SK-N-SH (cell line): ENCODE results near the gene FRMD5. TPM values are rescaled to one million over a fixed set of nuclear protein-coding genes. Genes with fewer than 3 reads are reported as not detected.

Experiments used
- CTCF ChIA-PET: fragments of 300-600, 350-600 bp; formaldehyde crosslinking; extraction: SDS; loops from one replicate; lab custom pipeline; 2021; lab: Yijun Ruan, JAX
- POLR2A ChIA-PET: fragments of 350-600 bp; sonication (Branson Sonifier 250); formaldehyde crosslinking; extraction: SDS; loops from one replicate; lab custom pipeline; 2020; ENCODE audit warnings: antibody characterized with exemption, inconsistent platforms; lab: Yijun Ruan, JAX
- DNase-seq: peaks from one replicate; pipeline ENCODE4 v3.0.0; 2012
- H2AFZ ChIP-seq: fragments of 200-600 bp; sonication (generic); 2 replicates; pipeline ENCODE4 v1.8.1; 2016; ENCODE audit warnings: antibody characterized with exemption, mild to moderate bottlenecking, low read depth
- H3F3A ChIP-seq: fragments of 200-600 bp; sonication (generic); replicated peaks from 2 replicates; pipeline ENCODE3; 2016; ENCODE audit warnings: antibody characterized with exemption, mild to moderate bottlenecking; ENCODE audit not compliant: insufficient read depth
- H3K27ac ChIP-seq, 2 experiments: fragments of 200-500 bp in 1 of 2; fragments of 200-600 bp in 1 of 2; sonication (Bioruptor generic) in 1 of 2; sonication (generic), shearing (Covaris generic) in 1 of 2; 2 replicates each; pipeline versions ENCODE4 v1.5.1 to v1.6.1; 2014 to 2016; ENCODE audit warnings: low read depth in 2 of 2, inconsistent platforms in 1 of 2, low read length in 1 of 2, mild to moderate bottlenecking in 1 of 2, mixed read lengths in 1 of 2
- H3K27me3 ChIP-seq: fragments of 200-600 bp; sonication (generic), shearing (Covaris generic); 2 replicates; pipeline ENCODE4 v1.6.1; 2016; ENCODE audit warnings: mixed run types; ENCODE audit not compliant: insufficient read depth
- H3K36me3 ChIP-seq, 2 experiments: fragments of 200-500 bp in 1 of 2; fragments of 200-600 bp in 1 of 2; sonication (Bioruptor generic) in 1 of 2; sonication (generic) in 1 of 2; replicated peaks in 1 of 2; 2 replicates each; pipeline versions ENCODE3 to v1.5.1; 2014 to 2016; ENCODE audit warnings: low read length in 1 of 2, mild to moderate bottlenecking in 1 of 2; ENCODE audit not compliant: insufficient read depth in 2 of 2, control insufficient read depth in 1 of 2
- H3K4me1 ChIP-seq, 2 experiments: fragments of 200-500 bp in 1 of 2; fragments of 200-600 bp in 1 of 2; sonication (Bioruptor generic) in 1 of 2; sonication (generic), shearing (Covaris generic) in 1 of 2; 2 replicates each; pipeline versions ENCODE4 v1.5.1 to v1.6.1; 2014 to 2016; ENCODE audit warnings: low read depth in 1 of 2, low read length in 1 of 2, mixed run types in 1 of 2; ENCODE audit not compliant: insufficient read depth in 2 of 2, control insufficient read depth in 1 of 2
- H3K4me2 ChIP-seq: fragments of 200-600 bp; sonication (generic), shearing (Covaris generic); 2 replicates; pipeline ENCODE4 v1.6.1; 2017; ENCODE audit warnings: mixed run types
- H3K4me3 ChIP-seq, 2 experiments: fragments of 200-500 bp in 1 of 2; fragments of 200-600 bp in 1 of 2; sonication (Bioruptor generic) in 1 of 2; sonication (generic), shearing (Covaris generic) in 1 of 2; 2 replicates each; pipeline versions ENCODE4 v1.5.1 to v1.8.1; 2014 to 2016; ENCODE audit warnings: low read depth in 2 of 2, inconsistent platforms in 1 of 2, low read length in 1 of 2, mild to moderate bottlenecking in 1 of 2, mixed read lengths in 1 of 2, moderate library complexity in 1 of 2
- H3K79me2 ChIP-seq: fragments of 200-600 bp; sonication (generic); 2 replicates; pipeline ENCODE4 v1.8.1; 2017; ENCODE audit warnings: mild to moderate bottlenecking; ENCODE audit not compliant: insufficient read depth
- H3K9ac ChIP-seq: fragments of 200-600 bp; sonication (generic); 2 replicates; pipeline ENCODE4 v1.6.1; 2017; ENCODE audit warnings: mixed run types
- H3K9me2 ChIP-seq: fragments of 200-600 bp; sonication (generic); 2 replicates; pipeline ENCODE4 v1.6.1; 2017; ENCODE audit warnings: mixed run types
- H3K9me3 ChIP-seq: fragments of 200-600 bp; sonication (generic); 2 replicates; pipeline ENCODE4 v1.6.1; 2017; ENCODE audit warnings: mixed run types, mild to moderate bottlenecking, moderate library complexity
- H4K20me1 ChIP-seq: fragments of 200-600 bp; sonication (generic); 2 replicates; pipeline ENCODE4 v1.6.1; 2017; ENCODE audit warnings: mild to moderate bottlenecking, mixed run types; ENCODE audit not compliant: insufficient read depth
- GATA2 ChIP-seq: sonication (generic); formaldehyde crosslinking; IDR thresholded peaks from 2 replicates; pipeline ENCODE4 v1.5.0; 2020; ENCODE audit warnings: mild to moderate bottlenecking, missing genetic modification reagents
- MAX ChIP-seq: IDR thresholded peaks from 2 replicates; pipeline ENCODE4 v1.4.0; 2012; ENCODE audit warnings: low read depth
- NFIC ChIP-seq: IDR thresholded peaks from 2 replicates; pipeline ENCODE4 v1.4.0; 2012; ENCODE audit warnings: borderline replicate concordance
- POLR2AphosphoS5 ChIP-seq: IDR thresholded peaks from 2 replicates; pipeline ENCODE4 v1.6.1; 2012; ENCODE audit warnings: low read depth, low read length
- RXRA ChIP-seq: IDR thresholded peaks from 2 replicates; pipeline ENCODE4 v1.4.0; 2012; ENCODE audit warnings: low read depth, mild to moderate bottlenecking, borderline replicate concordance
- TCF12 ChIP-seq: IDR thresholded peaks from 2 replicates; pipeline ENCODE4 v1.4.0; 2012
- YY1 ChIP-seq: IDR thresholded peaks from 2 replicates; pipeline ENCODE4 v1.4.0; 2012; ENCODE audit warnings: low read depth, mild to moderate bottlenecking
- WGBS: methylation state at CpG from one replicate; pipeline ENCODE4 v1.1.6; 2017; ENCODE audit warnings: low lambda C conversion rate; 5-methylcytosine and 5-hydroxymethylcytosine counted together
- polyA plus RNA-seq, 3 experiments: library from polyadenylated mRNA; depleted of rRNA; stranded (reverse); fragments of >200 nt; gene quantifications; 2 replicates each; pipeline ENCODE4 v1.2.3, GENCODE V29; 2012
- TF ChIP-seq, protein P1 (sequence below): IDR thresholded peaks from 2 replicates; pipeline ENCODE4 v1.6.1; 2012; ENCODE audit warnings: mild to moderate bottlenecking, low read depth, low read length, moderate library complexity
- TF ChIP-seq, protein P2 (sequence below): fragments of 200-600 bp; sonication (generic); IDR thresholded peaks from 2 replicates; pipeline ENCODE4 v1.6.1; 2017; ENCODE audit warnings: antibody characterized with exemption, mild to moderate bottlenecking, moderate library complexity
- TF ChIP-seq, protein P3 (sequence below): fragments of 150-350 bp; IDR thresholded peaks from 2 replicates; pipeline ENCODE4 v1.6.1; 2016; ENCODE audit warnings: mild to moderate bottlenecking, low read depth, low read length

Gene FRMD5
- polyA plus RNA-seq, 1 of the 3 experiments (the other 2 are of a cell fraction): 24.8 TPM

- DNase-seq: no peak
- TF ChIP-seq GATA2 (CRISPR knock-in tag) (no peak), TCF12 (no peak), MAX (no peak)
- TF ChIP-seq, protein P1, sequence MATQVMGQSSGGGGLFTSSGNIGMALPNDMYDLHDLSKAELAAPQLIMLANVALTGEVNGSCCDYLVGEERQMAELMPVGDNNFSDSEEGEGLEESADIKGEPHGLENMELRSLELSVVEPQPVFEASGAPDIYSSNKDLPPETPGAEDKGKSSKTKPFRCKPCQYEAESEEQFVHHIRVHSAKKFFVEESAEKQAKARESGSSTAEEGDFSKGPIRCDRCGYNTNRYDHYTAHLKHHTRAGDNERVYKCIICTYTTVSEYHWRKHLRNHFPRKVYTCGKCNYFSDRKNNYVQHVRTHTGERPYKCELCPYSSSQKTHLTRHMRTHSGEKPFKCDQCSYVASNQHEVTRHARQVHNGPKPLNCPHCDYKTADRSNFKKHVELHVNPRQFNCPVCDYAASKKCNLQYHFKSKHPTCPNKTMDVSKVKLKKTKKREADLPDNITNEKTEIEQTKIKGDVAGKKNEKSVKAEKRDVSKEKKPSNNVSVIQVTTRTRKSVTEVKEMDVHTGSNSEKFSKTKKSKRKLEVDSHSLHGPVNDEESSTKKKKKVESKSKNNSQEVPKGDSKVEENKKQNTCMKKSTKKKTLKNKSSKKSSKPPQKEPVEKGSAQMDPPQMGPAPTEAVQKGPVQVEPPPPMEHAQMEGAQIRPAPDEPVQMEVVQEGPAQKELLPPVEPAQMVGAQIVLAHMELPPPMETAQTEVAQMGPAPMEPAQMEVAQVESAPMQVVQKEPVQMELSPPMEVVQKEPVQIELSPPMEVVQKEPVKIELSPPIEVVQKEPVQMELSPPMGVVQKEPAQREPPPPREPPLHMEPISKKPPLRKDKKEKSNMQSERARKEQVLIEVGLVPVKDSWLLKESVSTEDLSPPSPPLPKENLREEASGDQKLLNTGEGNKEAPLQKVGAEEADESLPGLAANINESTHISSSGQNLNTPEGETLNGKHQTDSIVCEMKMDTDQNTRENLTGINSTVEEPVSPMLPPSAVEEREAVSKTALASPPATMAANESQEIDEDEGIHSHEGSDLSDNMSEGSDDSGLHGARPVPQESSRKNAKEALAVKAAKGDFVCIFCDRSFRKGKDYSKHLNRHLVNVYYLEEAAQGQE: no peak
- H3K27ac ChIP-seq: no peak overlapping the region
- 100% methylated on average over 1 of the region's 1 CpG for WGBS
- H3K4me2 ChIP-seq: no peak overlapping the region
- H4K20me1 ChIP-seq: no peaks in the 10 kb centered on the region
- H3K4me1 ChIP-seq: no peaks in the 10 kb centered on the region
- H3K9me3 ChIP-seq: no peaks in the 10 kb centered on the region
- POLR2A ChIA-PET: no interaction called here
- H3K27me3 ChIP-seq: no peaks in the 10 kb centered on the region
- H3K4me3 ChIP-seq: no peak overlapping the region
- H3K9me2 ChIP-seq: no peaks in the 10 kb centered on the region
- peaks cover 0 to 11% of the 10 kb centered on the region in 2 experiments for H3K36me3 ChIP-seq
- H3F3A ChIP-seq: no peaks in the 10 kb centered on the region
- no peak overlapping the region for H2AFZ ChIP-seq
- peaks cover 5% of the 10 kb centered on the region; the same call in 1 of the 2 replicates for H3K79me2 ChIP-seq
- no peak overlapping the region for H3K9ac ChIP-seq
- CTCF ChIA-PET: no interaction called here
These were observed 219.3 kb downstream of the FRMD5 start for GRCh38 chr15:43975770-43976169.

DNA sequence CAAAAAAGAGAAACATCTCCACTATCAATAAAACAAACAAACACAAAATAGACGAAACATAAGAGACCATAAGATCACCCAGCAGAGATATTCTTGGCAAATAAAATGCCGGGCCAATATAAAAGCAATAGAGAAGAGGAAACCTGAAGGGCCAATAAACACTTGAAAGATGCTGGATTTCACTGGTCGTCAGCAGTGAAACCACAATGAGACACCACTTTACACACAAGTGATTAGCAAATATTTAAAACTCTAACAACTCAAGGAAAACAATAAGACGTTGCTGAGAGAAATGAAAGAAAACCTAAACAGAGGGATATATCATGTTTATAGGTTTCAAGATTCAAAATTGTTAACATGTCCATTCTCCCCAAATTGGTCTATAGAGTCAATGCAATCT, 219.7 kb downstream of the FRMD5 start:
- no peak overlapping the region for H2AFZ ChIP-seq
- no peak for TF ChIP-seq MAX
- TF ChIP-seq RXRA: no peak
- TF ChIP-seq, protein P2, sequence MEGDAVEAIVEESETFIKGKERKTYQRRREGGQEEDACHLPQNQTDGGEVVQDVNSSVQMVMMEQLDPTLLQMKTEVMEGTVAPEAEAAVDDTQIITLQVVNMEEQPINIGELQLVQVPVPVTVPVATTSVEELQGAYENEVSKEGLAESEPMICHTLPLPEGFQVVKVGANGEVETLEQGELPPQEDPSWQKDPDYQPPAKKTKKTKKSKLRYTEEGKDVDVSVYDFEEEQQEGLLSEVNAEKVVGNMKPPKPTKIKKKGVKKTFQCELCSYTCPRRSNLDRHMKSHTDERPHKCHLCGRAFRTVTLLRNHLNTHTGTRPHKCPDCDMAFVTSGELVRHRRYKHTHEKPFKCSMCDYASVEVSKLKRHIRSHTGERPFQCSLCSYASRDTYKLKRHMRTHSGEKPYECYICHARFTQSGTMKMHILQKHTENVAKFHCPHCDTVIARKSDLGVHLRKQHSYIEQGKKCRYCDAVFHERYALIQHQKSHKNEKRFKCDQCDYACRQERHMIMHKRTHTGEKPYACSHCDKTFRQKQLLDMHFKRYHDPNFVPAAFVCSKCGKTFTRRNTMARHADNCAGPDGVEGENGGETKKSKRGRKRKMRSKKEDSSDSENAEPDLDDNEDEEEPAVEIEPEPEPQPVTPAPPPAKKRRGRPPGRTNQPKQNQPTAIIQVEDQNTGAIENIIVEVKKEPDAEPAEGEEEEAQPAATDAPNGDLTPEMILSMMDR: no peak
- no peak for TF ChIP-seq YY1
- TF ChIP-seq, protein P3, sequence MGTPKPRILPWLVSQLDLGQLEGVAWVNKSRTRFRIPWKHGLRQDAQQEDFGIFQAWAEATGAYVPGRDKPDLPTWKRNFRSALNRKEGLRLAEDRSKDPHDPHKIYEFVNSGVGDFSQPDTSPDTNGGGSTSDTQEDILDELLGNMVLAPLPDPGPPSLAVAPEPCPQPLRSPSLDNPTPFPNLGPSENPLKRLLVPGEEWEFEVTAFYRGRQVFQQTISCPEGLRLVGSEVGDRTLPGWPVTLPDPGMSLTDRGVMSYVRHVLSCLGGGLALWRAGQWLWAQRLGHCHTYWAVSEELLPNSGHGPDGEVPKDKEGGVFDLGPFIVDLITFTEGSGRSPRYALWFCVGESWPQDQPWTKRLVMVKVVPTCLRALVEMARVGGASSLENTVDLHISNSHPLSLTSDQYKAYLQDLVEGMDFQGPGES: no peak
- TF ChIP-seq POLR2AphosphoS5: no peak
- TF ChIP-seq NFIC: no peak
- TF ChIP-seq, all 33 proteins: peak for 0
- H3K27ac ChIP-seq: no peak overlapping the region
- peaks cover 5% of the 10 kb centered on the region; the same call in 1 of the 2 replicates for H3K79me2 ChIP-seq
- H4K20me1 ChIP-seq: no peaks in the 10 kb centered on the region
- no peaks in the 10 kb centered on the region for H3F3A ChIP-seq
- POLR2A ChIA-PET: no interaction called here
- CTCF ChIA-PET: interaction anchor here (2.0 kb wide), 1 partner anchor 90 kb away, joined by 4 read pairs; no protein-coding TSS in a partner anchor
- DNase-seq: no peak
- H3K9ac ChIP-seq: no peak overlapping the region
- H3K9me2 ChIP-seq: no peaks in the 10 kb centered on the region
- no peak overlapping the region for H3K4me2 ChIP-seq
- H3K36me3 ChIP-seq: peaks cover 0 to 11% of the 10 kb centered on the region in 2 experiments
- H3K9me3 ChIP-seq: no peaks in the 10 kb centered on the region
- H3K27me3 ChIP-seq: no peaks in the 10 kb centered on the region
- no peaks in the 10 kb centered on the region for H3K4me1 ChIP-seq
- no peak overlapping the region for H3K4me3 ChIP-seq
- 88% methylated on average over 4 of the region's 4 CpGs for WGBS
